GM12892 (cell line): ENCODE results near the gene SHH.

ENCODE experiments used
- POLR2A ChIP-seq: IDR thresholded peaks from 2 replicates; pipeline ENCODE4 v1.6.1; 2011; ENCODE audit warnings: low read depth, low read length, control low read depth
- POLR2AphosphoS5 ChIP-seq: IDR thresholded peaks from 2 replicates; pipeline ENCODE4 v1.6.1; 2011; ENCODE audit warnings: low read depth, low read length, control low read depth
- TAF1 ChIP-seq: IDR thresholded peaks from 2 replicates; pipeline ENCODE4 v1.6.1; 2011; ENCODE audit warnings: low read depth, mild to moderate bottlenecking, control low read depth, low read length, borderline replicate concordance

GRCh38 chr7:155846156-155846555 is 33.9 kb upstream of the SHH start:
- TF ChIP-seq POLR2A (no peak), POLR2AphosphoS5 (no peak), TAF1 (no peak)
